ENCODE results near the gene KNSTRN.
A peak's percentile ranks its signal among the peaks of the same experiment; 100 is the strongest.

DNA sequence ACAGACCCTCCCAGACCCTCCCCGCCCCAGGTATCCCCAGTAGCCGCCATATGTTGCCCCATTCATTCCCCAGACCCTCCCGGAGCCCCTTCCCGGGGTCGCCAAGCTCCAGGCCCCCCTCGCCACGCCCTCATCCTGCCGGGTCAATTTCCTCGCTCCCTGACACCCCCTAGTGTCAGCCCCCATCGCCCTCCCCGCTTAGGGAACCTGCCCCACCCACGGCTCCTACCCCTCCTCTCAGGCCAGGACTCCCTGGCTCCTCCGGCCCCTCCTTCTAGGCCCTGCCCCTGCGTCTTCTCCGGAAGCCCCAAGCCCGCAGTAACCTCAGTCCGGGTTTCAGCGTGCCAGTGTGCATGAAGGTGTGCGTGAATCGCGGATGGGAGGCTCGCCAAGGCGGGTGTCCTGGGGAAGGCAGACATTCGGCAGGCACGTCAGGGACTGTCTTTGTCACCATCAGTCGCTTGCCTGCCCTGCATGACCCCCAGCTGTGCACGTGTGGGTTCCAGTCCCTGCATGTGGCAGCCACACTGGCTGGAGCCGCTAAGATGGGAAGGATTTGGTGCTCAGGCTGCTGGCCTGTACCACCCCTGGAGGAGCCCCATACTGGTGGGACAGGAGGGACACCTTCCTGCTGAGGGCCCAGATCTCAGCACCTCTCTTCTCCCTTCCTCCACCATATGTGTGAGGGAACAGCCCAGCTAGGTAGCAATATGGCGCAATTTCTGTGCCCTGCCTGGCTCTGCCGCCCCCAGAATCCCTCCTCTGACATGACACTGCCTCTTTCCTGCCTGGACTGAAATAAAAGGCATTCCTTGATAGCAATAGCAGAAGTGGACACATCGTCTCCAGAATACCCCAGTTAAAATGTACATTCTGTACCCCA lies 23.8 kb upstream of the KNSTRN start:
- TF ChIP-seq, protein P1, sequence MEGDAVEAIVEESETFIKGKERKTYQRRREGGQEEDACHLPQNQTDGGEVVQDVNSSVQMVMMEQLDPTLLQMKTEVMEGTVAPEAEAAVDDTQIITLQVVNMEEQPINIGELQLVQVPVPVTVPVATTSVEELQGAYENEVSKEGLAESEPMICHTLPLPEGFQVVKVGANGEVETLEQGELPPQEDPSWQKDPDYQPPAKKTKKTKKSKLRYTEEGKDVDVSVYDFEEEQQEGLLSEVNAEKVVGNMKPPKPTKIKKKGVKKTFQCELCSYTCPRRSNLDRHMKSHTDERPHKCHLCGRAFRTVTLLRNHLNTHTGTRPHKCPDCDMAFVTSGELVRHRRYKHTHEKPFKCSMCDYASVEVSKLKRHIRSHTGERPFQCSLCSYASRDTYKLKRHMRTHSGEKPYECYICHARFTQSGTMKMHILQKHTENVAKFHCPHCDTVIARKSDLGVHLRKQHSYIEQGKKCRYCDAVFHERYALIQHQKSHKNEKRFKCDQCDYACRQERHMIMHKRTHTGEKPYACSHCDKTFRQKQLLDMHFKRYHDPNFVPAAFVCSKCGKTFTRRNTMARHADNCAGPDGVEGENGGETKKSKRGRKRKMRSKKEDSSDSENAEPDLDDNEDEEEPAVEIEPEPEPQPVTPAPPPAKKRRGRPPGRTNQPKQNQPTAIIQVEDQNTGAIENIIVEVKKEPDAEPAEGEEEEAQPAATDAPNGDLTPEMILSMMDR (IDR thresholded peaks at IDR 0.05; ENCODE audit: borderline replicate concordance, extremely low read depth, low read length, poor library complexity, severe bottlenecking): peak; percentile 34
- no peak for TF ChIP-seq EZH2 (IDR thresholded peaks at IDR 0.05; ENCODE audit: borderline replicate concordance, low read depth, low read length, severe bottlenecking)

Measured in DND-41 (cell line).